ENCODE results near the gene TJP1. TPM values are rescaled to one million over a fixed set of nuclear protein-coding genes. Genes with fewer than 3 reads are reported as not detected.

TJP1 gene
- total RNA-seq, 1 donor from 2014 or later, result 148 TPM

GRCh38 chr15:29747837-29748417 lies 74.3 kb downstream of the TJP1 start:
- Histone ChIP-seq H3K4me3 (ENCODE audit: low read depth, low read length) (no peak overlapping the region), H3K27me3 (ENCODE audit: control insufficient read depth, insufficient read depth, low read length) (no peaks in the 10 kb centered on the region), H3K36me3 (ENCODE audit: control insufficient read depth, insufficient read depth, low read length) (no peaks in the 10 kb centered on the region)
- peak; percentile 26 for TF ChIP-seq CTCF (IDR thresholded peaks at IDR 0.05; ENCODE audit: insufficient read depth, low read length, poor library complexity, severe bottlenecking)
- no peak for DNase-seq (ENCODE audit: low read depth)

GRCh38 chr15:29743475-29743874 lies 78.8 kb downstream of the TJP1 start:
- no peak for TF ChIP-seq CTCF (IDR thresholded peaks at IDR 0.05; ENCODE audit: insufficient read depth, low read length, poor library complexity, severe bottlenecking)
- H3K27me3 ChIP-seq (ENCODE audit: control insufficient read depth, insufficient read depth, low read length), result no peaks in the 10 kb centered on the region
- no peak for DNase-seq (ENCODE audit: low read depth)
- no peaks in the 10 kb centered on the region for H3K36me3 ChIP-seq (ENCODE audit: control insufficient read depth, insufficient read depth, low read length)
- H3K4me3 ChIP-seq (ENCODE audit: low read depth, low read length), result no peak overlapping the region

GRCh38 chr15:29740692-29741311 lies 81.5 kb downstream of the TJP1 start:
- Histone ChIP-seq H3K36me3 (ENCODE audit: control insufficient read depth, insufficient read depth, low read length) (no peaks in the 10 kb centered on the region), H3K4me3 (ENCODE audit: low read depth, low read length) (no peak overlapping the region), H3K27me3 (ENCODE audit: control insufficient read depth, insufficient read depth, low read length) (no peaks in the 10 kb centered on the region)
- DNase-seq (ENCODE audit: low read depth), result no peak
- TF ChIP-seq CTCF (IDR thresholded peaks at IDR 0.05; ENCODE audit: insufficient read depth, low read length, poor library complexity, severe bottlenecking), result peak; percentile 31

- Histone ChIP-seq H3K36me3 (ENCODE audit: control insufficient read depth, insufficient read depth, low read length) (no peaks in the 10 kb centered on the region), H3K4me3 (ENCODE audit: low read depth, low read length) (no peak overlapping the region), H3K27me3 (ENCODE audit: control insufficient read depth, insufficient read depth, low read length) (no peaks in the 10 kb centered on the region)
- peak; percentile 50 for DNase-seq (ENCODE audit: low read depth)
- TF ChIP-seq CTCF (IDR thresholded peaks at IDR 0.05; ENCODE audit: insufficient read depth, low read length, poor library complexity, severe bottlenecking), result no peak
These were observed 85.6 kb downstream of the TJP1 start for GRCh38 chr15:29736744-29737020.

- H3K36me3 ChIP-seq (ENCODE audit: control insufficient read depth, insufficient read depth, low read length), result no peaks in the 10 kb centered on the region
- no peak for TF ChIP-seq CTCF (IDR thresholded peaks at IDR 0.05; ENCODE audit: insufficient read depth, low read length, poor library complexity, severe bottlenecking)
- no peak overlapping the region for H3K4me3 ChIP-seq (ENCODE audit: low read depth, low read length)
- H3K27me3 ChIP-seq (ENCODE audit: control insufficient read depth, insufficient read depth, low read length), result no peaks in the 10 kb centered on the region
- DNase-seq (ENCODE audit: low read depth), result no peak
These were observed 86.1 kb downstream of the TJP1 start for GRCh38 chr15:29736012-29736743.

All from kidney epithelial cell (primary cell).